Activated T-helper 2 cell treated with anti-CD3 and anti-CD28 coated beads, Interferon-gamma antibody, Interleukin-2, Interleukin-4, amounts not matched to agents 10 μg/mL and 5 μg/mL and 100 μg/mL, durations not matched to agents 14 hours and 24 hours and 36 hours (primary cell): ENCODE results near the gene STX16. TPM values are rescaled to one million over a fixed set of nuclear protein-coding genes. Genes with fewer than 3 reads are reported as not detected.

ENCODE experiments used
- DNase-seq: peaks from one replicate; pipeline ENCODE4 v3.0.0; 2021; ENCODE audit warnings: low spot score
- H3K27ac Mint-ChIP-seq: one replicate; pipeline ENCODE4 v1.8.0; 2021; ENCODE audit warnings: mixed read lengths
- H3K27me3 Mint-ChIP-seq: one replicate; pipeline ENCODE4 v1.8.0; 2021; ENCODE audit warnings: low read depth, mixed read lengths
- H3K36me3 Mint-ChIP-seq: one replicate; pipeline ENCODE4 v1.8.0; 2021; ENCODE audit warnings: low read depth, mixed read lengths
- H3K4me1 Mint-ChIP-seq: one replicate; pipeline ENCODE4 v1.8.0; 2021; ENCODE audit warnings: low read depth, mixed read lengths
- H3K4me3 Mint-ChIP-seq: one replicate; pipeline ENCODE4 v1.8.0; 2021; ENCODE audit warnings: low read depth, mild to moderate bottlenecking, moderate library complexity, mixed read lengths
- H3K9me3 Mint-ChIP-seq: one replicate; pipeline ENCODE4 v1.8.0; 2021; ENCODE audit warnings: mixed read lengths
- intact Hi-C: fragments of 100-400 bp; cut with micrococcal nuclease; formaldehyde crosslinking; loops from one replicate; pipeline ENCODE4 v1.15.1; 2023
- total RNA-seq: library from RNA; stranded (reverse); gene quantifications from 2 replicates; pipeline ENCODE4 v1.2.3, GENCODE V29; 2022

The STX16 gene, protein sequence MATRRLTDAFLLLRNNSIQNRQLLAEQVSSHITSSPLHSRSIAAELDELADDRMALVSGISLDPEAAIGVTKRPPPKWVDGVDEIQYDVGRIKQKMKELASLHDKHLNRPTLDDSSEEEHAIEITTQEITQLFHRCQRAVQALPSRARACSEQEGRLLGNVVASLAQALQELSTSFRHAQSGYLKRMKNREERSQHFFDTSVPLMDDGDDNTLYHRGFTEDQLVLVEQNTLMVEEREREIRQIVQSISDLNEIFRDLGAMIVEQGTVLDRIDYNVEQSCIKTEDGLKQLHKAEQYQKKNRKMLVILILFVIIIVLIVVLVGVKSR
- 101 and 103 TPM in 2 replicates for total RNA-seq

DNA sequence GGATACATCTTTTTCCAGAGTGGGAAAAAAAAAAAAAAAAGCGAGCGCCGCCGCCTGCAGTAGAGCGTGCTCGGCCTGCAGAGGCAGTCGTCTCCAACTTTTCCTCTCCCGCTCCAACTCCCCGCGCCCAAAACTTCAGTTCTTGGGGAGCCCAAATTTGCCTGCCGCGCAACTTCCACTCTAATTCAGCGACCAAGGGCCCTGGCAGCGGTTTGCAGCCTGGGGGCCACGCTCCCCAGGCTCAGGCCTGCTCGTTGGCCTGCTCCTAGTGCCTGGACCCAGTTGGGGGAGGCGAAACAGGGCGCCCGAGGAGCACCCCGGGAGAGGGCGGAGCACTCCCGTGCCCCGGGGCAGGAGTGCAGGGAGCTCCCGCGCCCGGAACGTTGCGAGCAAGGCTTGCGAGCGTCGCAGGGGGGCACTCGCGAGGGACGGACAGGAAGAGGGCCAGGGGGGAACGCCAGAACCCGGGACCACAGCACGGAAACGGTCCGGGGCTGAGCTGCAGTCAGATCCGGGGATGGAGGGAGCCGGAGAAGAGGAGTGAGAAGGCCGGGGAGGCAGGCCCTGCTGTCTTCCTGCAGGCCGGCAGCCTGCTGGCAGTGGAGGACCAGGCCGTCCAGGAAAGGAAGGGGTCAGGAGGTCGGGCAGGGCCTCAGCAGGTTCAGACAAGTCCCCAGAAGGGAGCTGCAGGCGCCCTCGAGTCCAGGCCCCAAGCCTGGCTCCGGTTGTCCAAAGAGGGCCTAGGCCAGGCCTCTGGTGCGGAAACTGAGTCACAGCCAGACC lies at the start of gene STX16:
STX16 (plus strand) TSS at position 508 of the 783 bp plus-strand sequence. CDS start 724 bp downstream, outside the sequence.
- peak; percentile 79 for DNase-seq
- H3K27ac Mint-ChIP-seq = peak within 1 kb of the TSS; percentile 98
- peak within 1 kb of the TSS; percentile 98 for H3K4me3 Mint-ChIP-seq
- no peaks in the 10 kb centered on the region for H3K27me3 Mint-ChIP-seq
- peaks cover 17% of the 10 kb centered on the region for H3K4me1 Mint-ChIP-seq
- intact Hi-C loops = loop anchor here (1.0 to 10.0 kb wide), 9 partner anchors 42 to 1256 kb away; partner anchors contain the start of genes GNAS, GNAS-AS1, NELFCD and NPEPL1
- H3K36me3 Mint-ChIP-seq = peaks cover 30% of the 10 kb centered on the region
- no peaks in the 10 kb centered on the region for H3K9me3 Mint-ChIP-seq

DNA sequence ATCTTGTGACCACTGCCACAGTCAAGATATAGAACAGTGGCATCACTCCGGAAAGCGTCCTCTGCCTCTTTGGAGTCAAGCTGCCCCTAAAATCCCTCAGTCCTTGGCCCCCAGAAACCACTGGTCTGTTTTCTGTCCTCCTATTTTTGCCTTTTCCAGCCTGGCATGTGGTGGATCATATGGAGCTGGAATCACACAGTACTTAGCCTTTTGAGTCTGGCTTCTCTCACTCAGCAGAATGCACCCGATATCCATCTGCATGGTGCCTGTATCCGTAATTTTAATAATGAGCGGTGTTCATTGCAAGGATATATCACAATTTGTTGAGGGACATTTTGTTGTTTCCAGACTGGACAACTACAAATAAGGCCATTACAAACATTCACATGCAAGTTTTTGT lies 49.0 kb upstream of the STX16 start:
- DNase-seq = no peak
- no peaks in the 10 kb centered on the region for H3K9me3 Mint-ChIP-seq
- no peaks in the 10 kb centered on the region for H3K36me3 Mint-ChIP-seq
- intact Hi-C loops = no loop called here
- H3K27me3 Mint-ChIP-seq = no peaks in the 10 kb centered on the region
- no peak overlapping the region for H3K27ac Mint-ChIP-seq
- no peaks in the 10 kb centered on the region for H3K4me1 Mint-ChIP-seq
- no peak overlapping the region for H3K4me3 Mint-ChIP-seq

DNA sequence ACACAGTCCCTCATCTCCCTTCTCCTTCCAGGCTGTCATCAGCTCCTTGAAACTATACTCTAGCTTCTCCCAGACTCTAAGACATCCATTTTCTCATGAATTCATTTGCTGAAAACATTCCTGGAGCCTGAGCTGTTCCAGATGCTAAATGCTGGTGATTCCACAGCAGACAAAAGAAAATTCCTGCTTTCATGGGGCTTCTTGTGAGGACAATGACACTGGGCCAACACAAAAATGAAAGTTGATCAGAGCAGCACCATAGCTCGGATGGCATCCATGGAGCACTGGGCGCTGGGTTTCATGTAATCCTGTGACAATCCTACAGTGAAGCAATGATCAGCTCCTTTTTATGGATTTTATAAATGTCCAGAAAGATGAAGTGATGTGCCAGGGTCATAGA lies 47.4 kb upstream of the STX16 start:
- no peak overlapping the region for H3K27ac Mint-ChIP-seq
- no peaks in the 10 kb centered on the region for H3K36me3 Mint-ChIP-seq
- H3K4me1 Mint-ChIP-seq = no peaks in the 10 kb centered on the region
- H3K4me3 Mint-ChIP-seq = no peak overlapping the region
- H3K9me3 Mint-ChIP-seq = no peaks in the 10 kb centered on the region
- intact Hi-C loops = no loop called here
- no peaks in the 10 kb centered on the region for H3K27me3 Mint-ChIP-seq
- no peak for DNase-seq

DNA sequence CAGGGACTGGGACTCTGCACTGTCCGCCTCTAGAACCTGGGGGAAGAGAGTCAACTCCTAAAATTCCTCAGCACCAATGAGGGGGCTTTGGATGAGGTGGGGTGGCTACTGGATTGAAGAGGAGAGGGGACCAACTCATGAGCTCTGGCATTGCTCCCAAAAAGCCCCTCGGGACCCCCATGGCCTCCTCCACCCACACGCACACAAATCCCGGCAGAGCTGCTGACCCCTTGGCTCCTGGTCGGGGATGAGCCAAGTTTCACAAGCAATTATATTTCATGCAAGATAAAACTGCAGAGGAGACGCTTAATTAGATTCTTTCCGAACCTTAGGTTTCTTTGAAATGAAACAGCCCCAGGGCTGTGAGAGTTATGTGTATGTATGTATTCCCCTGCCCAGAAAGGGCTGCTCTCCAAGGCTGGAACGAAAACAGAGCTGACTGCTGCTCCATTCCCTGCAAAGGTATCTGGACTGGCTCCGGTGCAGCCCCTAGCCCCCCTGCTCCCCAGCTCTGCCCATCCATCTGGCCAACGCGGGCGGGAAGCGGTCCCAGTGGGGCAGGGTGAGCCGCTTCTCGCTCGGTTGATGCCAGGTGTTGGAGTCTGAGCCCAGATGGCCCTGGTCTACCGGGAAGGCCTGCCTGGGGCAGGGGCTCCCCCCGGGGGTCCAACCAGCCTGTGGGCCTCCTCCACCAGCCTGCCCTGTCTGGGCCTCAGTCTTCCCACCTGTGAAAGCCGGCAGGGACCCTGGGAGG lies 46.8 kb upstream of the STX16 start:
- intact Hi-C loops = no loop called here
- Mint-ChIP-seq H3K27ac (no peak overlapping the region), H3K27me3 (no peaks in the 10 kb centered on the region), H3K36me3 (no peaks in the 10 kb centered on the region), H3K9me3 (no peaks in the 10 kb centered on the region), H3K4me1 (no peaks in the 10 kb centered on the region), H3K4me3 (no peak overlapping the region)
- no peak for DNase-seq

DNA sequence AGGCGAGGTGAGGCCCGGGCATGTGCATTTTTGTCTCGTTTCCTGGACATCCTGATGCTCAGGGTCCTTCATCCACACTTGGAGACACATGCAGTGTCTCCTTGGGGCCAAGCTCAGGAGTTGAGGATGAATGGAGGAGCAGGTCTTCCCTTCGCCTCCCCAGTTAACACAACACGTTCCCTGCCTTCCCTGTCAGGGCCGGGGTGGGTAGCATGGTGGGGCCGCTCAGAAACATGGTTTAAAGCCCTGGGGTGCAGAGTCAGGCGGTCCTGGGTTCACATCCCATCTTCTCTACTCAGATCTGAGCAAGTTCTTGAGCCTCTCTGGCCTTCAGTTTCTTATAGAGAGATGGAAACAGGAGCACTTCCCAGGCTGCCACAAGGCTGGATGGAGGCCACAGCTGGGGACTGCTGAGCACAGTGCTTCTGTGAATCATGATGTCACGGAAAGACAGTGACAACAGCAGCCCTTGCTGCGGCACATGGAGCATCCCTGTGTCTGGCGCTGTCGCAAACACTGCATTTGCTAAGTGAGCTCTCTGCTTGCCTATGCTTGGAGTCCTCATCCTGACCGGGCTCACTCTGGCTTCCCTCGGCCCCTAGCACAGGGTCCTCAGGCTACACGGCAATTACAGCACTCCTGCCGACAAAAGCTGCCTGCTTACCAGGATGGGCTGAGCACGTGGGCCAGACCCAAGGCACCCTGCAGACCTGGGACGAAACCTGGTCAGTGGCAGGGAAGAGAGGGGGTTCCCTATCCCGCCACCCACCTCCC lies 45.6 kb upstream of the STX16 start:
- no peaks in the 10 kb centered on the region for H3K9me3 Mint-ChIP-seq
- H3K27me3 Mint-ChIP-seq = no peaks in the 10 kb centered on the region
- no peaks in the 10 kb centered on the region for H3K4me1 Mint-ChIP-seq
- no peak for DNase-seq
- no peak overlapping the region for H3K27ac Mint-ChIP-seq
- intact Hi-C loops = no loop called here
- no peak overlapping the region for H3K4me3 Mint-ChIP-seq
- no peaks in the 10 kb centered on the region for H3K36me3 Mint-ChIP-seq

DNA sequence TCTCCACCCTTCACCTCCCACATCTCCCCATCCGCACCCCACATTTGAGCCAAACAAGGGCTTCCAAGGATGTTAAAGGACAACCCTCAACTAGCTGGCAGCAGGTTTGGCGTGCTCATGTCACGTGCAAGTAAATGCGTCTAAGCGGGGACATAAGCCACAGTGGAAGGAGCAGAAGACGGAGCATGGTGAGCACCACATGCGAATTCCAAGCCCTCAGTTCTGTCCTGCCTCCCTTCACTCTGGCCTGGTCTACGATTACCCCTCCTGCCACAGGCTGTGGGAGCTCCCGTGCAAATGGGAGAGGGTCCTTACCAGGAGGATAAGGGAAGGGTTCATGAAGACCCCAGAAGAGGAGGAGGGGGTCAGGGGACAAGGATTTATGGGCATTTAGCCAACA lies 44.9 kb upstream of the STX16 start:
- Mint-ChIP-seq H3K9me3 (no peaks in the 10 kb centered on the region), H3K27ac (no peak overlapping the region)
- intact Hi-C loops = no loop called here

DNA sequence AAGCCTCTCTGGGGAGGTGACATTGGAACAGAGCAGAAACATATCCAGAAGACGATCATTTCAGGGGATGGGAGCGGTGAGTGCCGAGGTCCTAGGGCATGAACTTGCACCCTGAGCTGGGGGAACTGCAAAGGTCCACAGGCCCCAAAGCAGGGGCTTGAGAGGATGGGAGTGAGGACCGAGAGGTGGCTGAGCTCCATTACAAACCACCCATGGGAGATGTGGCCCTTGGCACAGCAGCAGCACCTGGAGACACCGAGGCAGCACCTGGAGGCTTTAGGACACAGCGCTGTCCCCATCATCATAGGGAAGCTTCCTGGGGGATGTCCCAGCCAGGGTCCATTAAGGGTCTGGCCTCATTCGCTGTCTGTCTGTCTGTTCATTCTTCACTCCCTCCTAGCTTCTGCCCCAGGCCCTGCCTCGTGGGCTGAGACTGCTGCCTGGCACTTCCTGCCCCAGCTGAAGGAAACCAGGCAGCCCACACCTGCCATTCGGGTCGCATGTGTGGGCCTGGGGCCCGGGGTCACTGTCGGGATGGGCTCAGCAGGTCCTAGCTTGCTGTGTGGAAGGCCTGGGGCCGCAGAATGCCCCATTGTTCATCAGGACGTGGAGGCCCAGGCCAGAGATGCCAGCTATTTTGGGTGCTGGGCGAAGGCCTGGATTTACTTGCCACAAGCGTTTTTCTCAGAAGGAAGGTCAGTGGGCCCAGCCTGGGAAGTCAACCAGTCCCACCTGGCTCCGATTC lies 42.8 kb upstream of the STX16 start:
- H3K27ac Mint-ChIP-seq = no peak overlapping the region
- no peaks in the 10 kb centered on the region for H3K4me1 Mint-ChIP-seq
- no peaks in the 10 kb centered on the region for H3K36me3 Mint-ChIP-seq

More for the DNA sequence above, 44.9 kb upstream of the STX16 start:
- no peak for DNase-seq
- Mint-ChIP-seq H3K4me3 (no peak overlapping the region), H3K27me3 (no peaks in the 10 kb centered on the region), H3K4me1 (no peaks in the 10 kb centered on the region), H3K36me3 (no peaks in the 10 kb centered on the region)

DNA sequence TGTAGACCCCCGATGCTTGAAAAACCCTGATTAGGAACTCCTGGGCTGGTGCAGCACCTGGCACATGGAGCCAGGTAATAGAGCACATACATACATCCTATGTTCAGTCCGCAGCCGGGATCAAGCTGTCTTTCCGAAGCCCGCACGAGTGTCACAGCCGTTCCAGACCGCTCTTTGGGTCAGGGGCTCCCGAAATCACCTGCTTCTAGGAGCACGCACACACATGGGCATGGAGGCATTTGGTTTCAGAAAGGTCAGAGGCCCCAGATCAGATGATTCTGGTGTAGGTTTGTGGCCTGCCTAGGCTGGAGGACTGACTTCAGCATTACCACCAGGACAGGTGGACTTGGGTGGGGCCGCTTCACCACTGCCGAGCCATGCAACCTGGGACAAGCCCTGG lies 42.1 kb upstream of the STX16 start:
- DNase-seq = no peak
- Mint-ChIP-seq H3K9me3 (no peaks in the 10 kb centered on the region), H3K4me1 (no peaks in the 10 kb centered on the region), H3K4me3 (no peak overlapping the region), H3K36me3 (no peaks in the 10 kb centered on the region), H3K27ac (no peak overlapping the region), H3K27me3 (no peaks in the 10 kb centered on the region)
- intact Hi-C loops = no loop called here

More for the DNA sequence above, 42.8 kb upstream of the STX16 start:
- Mint-ChIP-seq H3K4me3 (no peak overlapping the region), H3K27me3 (no peaks in the 10 kb centered on the region), H3K9me3 (no peaks in the 10 kb centered on the region)
- intact Hi-C loops = no loop called here
- no peak for DNase-seq

DNA sequence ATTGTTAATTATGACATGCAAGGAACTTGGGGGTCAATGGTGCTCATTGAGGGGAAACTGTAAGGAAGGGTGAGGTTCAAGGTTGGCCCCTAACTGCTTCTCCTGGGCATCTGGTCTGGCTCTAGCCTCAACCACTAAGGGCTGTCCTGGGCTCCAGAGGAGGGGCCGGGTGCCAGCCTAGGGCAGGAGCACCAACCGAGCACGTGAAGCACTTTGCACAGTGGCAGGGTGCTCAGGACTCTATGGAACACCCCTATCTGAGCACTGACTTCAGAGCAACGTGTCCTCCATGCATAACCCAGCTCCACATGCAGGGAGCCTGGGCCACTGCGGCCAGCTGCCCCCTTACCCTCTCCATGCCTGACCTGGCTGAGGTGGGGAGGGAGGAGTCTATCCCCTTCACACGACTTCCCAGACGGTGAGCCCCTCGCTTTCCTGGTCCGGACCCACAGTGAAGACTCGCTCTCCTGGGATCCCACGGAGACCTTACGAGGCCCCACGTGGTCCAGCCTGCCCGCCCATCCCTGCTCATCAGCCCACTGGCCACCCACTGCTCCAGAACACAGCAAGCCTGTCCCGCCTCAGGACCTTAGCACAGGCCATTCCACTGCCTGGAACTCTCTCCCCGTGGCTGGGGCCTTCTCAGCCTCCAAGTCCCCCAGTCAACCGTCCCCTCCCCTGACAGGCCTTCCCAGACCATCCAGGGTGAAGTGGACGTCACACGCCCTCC lies 40.8 kb upstream of the STX16 start:
- no peak overlapping the region for H3K27ac Mint-ChIP-seq
- H3K27me3 Mint-ChIP-seq = no peaks in the 10 kb centered on the region
- no peak overlapping the region for H3K4me3 Mint-ChIP-seq
- intact Hi-C loops = no loop called here
- no peaks in the 10 kb centered on the region for H3K9me3 Mint-ChIP-seq
- H3K4me1 Mint-ChIP-seq = no peaks in the 10 kb centered on the region
- no peaks in the 10 kb centered on the region for H3K36me3 Mint-ChIP-seq
- DNase-seq = no peak

DNA sequence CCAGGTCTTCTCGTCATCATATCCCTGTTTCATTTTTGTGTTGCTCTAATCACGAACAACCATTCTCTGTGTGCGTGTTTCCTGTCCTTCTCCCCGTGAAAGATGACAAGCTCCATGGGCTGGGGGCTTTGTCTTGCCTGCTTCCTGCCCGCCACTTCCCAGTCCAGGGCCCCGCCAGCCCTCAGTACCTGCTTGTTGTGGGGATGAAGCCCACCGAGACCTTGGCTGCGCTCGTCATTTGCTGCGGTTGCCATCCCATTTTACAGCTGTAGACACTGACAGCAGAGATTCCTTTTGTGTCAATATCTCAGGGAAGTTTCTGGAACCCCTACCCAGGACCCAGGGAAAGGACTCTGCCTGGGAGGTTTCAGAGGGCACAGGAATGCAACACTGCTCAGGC lies 40.3 kb upstream of the STX16 start:
- Mint-ChIP-seq H3K27ac (no peak overlapping the region), H3K9me3 (no peaks in the 10 kb centered on the region), H3K4me1 (no peaks in the 10 kb centered on the region), H3K4me3 (no peak overlapping the region), H3K36me3 (no peaks in the 10 kb centered on the region), H3K27me3 (no peaks in the 10 kb centered on the region)
- no peak for DNase-seq
- intact Hi-C loops = no loop called here

DNA sequence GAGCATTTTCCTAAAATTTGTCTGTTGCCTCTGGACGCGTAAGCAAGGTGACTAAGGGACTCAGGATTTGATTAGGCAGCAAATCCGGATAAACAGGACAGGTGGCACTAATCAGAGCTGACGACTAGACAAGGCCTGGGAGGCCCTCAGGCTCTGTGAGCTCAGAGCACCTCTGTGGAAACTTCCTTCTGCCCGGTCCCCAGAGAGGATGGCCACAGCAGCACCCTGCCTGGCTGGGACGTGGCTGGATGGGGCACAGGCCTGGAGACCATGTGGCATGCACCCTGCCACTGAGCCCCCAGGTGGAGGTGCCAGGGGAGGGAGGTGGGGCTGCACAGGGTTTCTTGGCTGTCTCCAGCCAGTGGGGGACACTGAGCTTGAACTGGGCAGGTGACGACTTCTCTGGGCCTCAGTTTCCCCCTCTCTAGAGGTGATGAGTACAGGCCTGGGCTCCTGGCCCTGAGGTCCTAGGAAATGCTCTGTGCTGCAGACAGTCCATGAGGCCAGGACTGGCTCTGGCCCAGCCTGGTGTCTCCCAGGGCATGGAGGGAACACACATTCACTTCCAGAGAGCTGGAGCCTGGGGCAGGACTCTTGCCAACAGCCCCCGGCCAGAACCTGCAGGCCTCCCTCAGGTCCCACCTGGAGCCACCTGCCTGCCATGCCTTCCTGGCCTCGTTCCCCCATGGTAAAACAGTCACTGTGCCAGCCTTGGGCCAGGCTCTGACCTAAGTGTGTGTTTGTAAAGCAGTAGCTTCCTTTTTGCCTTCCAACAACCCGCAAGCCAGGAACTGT lies 39.6 kb upstream of the STX16 start:
- H3K27me3 Mint-ChIP-seq = no peaks in the 10 kb centered on the region
- H3K27ac Mint-ChIP-seq = no peak overlapping the region
- H3K9me3 Mint-ChIP-seq = no peaks in the 10 kb centered on the region
- intact Hi-C loops = no loop called here
- DNase-seq = no peak
- no peaks in the 10 kb centered on the region for H3K36me3 Mint-ChIP-seq
- H3K4me1 Mint-ChIP-seq = no peaks in the 10 kb centered on the region
- H3K4me3 Mint-ChIP-seq = no peak overlapping the region
